Activated CD4-positive, alpha-beta T cell treated with anti-CD3 and anti-CD28 coated beads, Interleukin-2, amount 50 U/mL, for 48 hours (primary cell): ENCODE data around the gene ASIC1.
A peak's percentile ranks its signal among the peaks of the same experiment; 100 is the strongest.
"Not testable (repeated sequence)": the region's sequence is repeated elsewhere in the genome, so short reads cannot be mapped to it uniquely, and the experiment has no call there.

Experiments used
- DNase-seq, 2 experiments: peaks; one replicate each; pipeline ENCODE4 v3.0.0-alpha.2; 2020

ASIC1 gene

DNA sequence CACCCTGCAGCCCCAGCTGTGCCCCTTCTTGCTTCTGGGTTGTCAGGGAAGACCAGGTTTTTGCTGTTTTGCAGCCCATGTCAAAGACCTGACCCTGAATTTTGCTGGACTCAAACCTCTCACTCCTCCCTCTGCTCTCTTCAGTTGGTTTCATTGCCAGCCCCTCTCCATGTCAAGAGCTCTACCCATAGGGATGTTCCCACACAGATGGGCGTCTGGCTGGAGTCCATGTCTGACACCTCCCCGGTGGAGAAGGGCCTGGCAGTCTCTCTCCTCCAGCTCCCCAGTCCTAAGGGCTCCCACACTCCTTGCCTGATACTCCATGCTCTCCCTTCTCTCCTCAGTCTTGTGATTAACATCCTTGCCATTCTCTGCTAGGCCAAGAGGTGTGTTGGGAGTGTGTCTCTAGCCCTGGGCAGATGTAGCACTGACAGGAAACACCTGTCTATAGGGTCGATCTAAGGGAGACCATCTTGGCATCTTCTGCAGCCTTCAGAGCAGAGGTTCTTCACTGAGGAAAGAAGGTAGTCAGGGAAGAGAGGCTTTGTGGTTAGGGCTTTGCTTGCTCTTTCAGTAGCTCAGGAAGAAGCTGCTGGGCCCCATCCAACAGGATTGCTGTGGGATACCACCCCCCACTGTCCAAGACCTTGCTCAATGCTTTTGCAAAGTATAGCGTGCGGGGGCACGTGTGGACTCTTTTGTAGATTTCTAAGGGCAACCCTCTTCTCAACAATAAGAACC lies 4.7 kb downstream of the ASIC1 start:
- DNase-seq: no peak

DNA sequence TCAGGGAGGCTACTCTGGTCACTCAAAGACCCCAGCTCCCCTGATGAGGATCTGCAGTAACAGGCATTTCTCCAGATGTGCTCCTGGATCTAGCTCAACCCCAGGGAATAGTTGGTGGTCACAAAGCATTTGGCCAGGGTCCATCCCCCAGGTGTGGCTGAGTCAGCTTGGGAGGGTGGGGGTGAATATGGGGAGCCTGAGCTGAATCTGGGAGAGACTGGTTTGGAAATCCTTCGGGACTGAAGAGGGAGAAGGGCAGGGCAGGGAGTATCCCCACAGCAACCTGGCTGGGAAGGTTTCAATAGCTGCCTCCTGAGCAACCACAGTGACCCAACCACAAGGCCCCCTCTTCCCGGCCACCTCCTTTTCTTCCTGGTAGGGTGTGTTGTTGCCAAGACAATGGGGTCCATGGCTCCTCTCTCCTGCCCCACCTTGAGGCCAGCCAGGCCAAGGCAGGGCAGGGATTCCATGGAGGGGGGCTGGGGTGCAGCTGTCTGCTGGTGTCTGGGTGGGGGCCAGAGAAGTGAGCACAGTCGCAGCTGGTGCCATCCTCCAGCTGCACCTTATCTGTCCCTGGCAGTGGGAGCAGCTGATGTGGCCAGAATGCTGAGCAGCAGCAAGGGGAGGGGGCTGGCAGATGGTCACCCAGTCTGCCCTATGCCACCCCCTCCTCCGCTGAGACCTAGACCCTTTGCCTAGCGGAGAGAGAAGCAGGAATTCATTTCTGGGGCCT lies 5.5 kb downstream of the ASIC1 start:
- DNase-seq: no peak

DNA sequence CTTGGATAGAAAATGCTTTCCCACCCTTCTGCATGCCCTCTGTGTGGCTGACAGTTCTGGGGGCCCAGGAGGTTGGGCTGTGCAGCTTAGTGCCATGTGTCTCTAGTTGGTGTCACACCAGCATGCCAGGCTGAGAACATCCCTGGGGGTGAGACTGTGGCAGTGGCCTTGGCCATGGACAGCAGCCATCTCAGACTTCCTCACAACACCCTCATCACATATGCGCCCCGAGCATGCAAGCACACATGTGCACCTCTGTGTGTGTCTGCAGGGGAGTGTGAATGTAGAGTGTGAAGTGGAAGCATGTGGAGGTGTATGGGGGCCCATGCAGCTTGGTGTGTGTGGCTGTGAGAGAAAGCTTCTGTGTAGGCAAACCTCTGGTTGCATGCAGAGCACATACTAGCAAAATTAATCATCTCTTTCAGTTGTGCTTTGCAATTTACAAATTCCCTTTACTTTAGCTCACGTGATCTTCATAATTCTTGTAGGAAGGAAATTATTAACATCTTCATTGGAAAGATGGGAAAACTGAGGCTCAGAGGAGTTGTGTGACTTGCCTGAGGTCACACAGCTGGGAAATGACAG lies 8.4 kb downstream of the ASIC1 start:
- no peak for DNase-seq

DNA sequence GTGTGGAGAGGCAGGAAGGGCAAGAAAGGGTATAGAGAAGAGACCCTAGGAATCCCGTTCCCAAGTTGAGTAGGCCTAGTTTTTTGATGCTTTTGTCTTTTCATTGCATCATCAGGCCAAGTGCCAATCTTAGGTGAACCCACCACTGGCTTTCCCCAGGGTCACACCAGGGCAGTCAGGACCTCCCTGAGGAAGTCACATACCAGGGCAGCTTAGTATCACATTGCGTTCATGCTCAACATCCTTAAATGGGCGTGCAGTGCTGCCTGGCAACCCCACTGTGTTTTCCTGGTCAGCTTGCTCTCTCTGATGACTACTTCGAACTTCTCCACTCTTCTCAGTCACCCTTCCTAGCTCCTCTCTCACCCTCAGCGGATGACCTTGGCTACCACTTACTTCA lies 9.0 kb downstream of the ASIC1 start:
- no peak for DNase-seq

DNA sequence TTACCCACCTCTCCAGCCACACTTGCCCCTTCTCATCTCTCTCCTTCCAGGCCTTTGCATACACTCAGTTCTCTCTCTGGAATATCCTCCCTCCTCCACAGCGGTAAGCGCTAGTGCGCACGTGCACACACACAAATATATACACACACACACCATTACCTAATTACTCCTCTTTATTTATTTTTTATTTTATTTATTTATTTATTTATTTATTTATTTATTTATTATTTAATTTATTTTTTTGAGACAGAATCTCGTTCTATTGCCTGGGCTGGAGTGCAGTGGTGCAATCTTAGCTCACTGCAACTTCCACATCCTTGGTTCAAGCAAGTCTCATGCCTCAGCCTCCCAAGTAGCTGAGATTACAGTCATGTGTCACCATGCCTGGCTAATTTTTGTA lies 11.7 kb downstream of the ASIC1 start:
- no peak for DNase-seq

GRCh38 chr12:50069539-50069938 lies 12.1 kb downstream of the ASIC1 start:
- DNase-seq: no peak

GRCh38 chr12:50070314-50071060 lies 13.1 kb downstream of the ASIC1 start:
- peak; percentile 69 to 77 for DNase-seq

- DNase-seq: no peak
These were observed 15.0 kb downstream of the ASIC1 start for GRCh38 chr12:50072198-50072907.

GRCh38 chr12:50073206-50073605 lies 15.8 kb downstream of the ASIC1 start:
- no peak for DNase-seq

GRCh38 chr12:50073712-50074111 lies 16.3 kb downstream of the ASIC1 start:
- no peak for DNase-seq

GRCh38 chr12:50074936-50075807 lies 17.8 kb downstream of the ASIC1 start:
- peak; percentile 88 to 90 for DNase-seq

GRCh38 chr12:50075808-50076170 lies 18.4 kb downstream of the ASIC1 start:
- DNase-seq: no peak

DNA sequence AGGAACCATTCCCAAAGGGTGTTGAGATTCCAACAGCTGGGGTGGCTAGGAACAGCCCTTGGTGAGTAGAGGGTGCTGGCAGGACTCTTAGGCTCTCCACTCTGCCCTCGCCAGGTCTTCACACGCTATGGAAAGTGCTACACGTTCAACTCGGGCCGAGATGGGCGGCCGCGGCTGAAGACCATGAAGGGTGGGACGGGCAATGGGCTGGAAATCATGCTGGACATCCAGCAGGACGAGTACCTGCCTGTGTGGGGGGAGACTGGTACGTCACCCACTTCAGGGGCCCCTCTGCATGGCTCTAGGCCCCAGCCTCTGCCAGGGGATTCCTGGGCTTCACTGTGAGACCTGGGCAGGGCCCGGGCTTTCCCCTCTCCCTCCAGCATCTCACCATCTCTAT lies 19.7 kb downstream of the ASIC1 start:
- DNase-seq: no peak

DNA sequence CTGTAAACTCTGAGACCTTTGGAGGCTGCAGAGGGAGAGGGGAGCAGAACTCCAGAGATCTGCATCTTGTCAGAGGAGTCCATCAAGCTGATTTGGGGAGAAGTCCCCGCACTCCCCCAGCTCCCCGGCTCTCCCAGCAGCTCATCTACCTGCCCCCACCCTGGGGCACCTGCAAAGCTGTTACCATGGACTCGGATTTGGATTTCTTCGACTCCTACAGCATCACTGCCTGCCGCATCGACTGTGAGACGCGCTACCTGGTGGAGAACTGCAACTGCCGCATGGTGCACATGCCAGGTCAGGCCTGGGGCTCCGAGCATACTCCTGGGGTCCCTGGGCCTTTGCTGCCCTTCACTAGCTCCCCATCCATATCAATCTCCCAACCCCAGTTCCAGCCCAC lies 20.9 kb downstream of the ASIC1 start:
- DNase-seq: no peak

- no peak for DNase-seq
These were observed 22.4 kb downstream of the ASIC1 start for GRCh38 chr12:50079771-50080170.

DNA sequence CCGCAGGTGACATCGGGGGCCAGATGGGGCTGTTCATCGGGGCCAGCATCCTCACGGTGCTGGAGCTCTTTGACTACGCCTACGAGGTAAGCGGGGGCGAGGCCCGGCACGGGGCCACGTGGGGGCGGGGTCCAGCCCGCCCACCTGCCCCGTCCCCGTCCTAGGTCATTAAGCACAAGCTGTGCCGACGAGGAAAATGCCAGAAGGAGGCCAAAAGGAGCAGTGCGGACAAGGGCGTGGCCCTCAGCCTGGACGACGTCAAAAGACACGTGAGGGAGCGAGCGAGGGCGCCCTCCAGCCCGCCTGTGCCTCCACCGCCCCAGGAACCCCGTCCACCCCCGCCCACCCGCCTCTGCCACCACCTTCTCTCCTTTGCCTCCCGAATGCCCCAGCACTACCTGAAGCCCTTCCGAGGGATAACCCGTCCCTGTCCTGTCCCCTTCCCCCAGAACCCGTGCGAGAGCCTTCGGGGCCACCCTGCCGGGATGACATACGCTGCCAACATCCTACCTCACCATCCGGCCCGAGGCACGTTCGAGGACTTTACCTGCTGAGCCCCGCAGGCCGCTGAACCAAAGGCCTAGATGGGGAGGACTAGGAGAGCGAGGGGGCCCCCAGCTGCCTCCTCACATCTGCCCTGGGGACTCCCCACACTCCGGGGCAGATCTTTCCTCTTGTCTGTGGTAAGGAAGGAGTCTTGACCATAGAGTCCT lies 23.9 kb downstream of the ASIC1 start:
- no peak for DNase-seq

DNA sequence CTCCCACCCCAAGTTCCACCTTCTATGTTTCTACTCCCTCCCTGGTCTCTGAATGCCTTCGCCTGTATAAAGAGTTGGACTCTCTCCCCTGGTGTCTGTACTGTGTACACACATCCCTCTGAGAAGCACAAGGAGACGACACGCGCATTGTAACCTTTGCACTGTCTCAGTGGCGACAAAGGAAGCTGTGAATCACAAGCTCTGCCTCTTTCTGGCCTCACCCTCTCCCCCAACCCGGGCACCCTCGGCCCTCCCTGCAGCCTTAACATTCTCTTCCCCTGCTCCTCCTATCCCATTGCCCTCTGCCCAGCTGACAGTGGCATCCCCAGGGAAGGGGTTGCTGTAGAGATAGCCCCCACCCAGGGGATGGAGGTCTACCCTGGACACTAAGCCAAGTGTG lies 25.2 kb downstream of the ASIC1 start:
- DNase-seq: no peak

GRCh38 chr12:50083301-50083700 lies 25.9 kb downstream of the ASIC1 start:
- no peak for DNase-seq

DNA sequence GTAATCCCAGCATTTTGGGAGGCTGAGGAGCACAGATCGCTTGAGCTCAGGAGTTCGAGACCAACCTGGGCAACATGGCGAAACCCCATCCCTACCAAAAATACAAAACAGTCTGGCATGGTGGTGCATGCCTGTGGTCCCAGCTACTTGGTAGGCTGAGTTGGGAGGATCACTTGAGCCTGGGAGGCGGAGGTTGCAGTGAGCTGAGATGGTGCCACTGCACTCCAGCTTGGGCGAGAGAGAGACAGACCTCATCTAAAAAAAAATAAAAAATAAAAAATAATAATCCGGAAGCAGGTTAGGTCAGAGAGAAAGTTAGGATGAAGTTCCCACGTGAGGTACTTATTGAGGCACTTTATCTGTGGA lies 27.0 kb downstream of the ASIC1 start:
- not testable (repeated sequence) for DNase-seq

- DNase-seq: peak; percentile 87 to 91
These were observed 27.6 kb downstream of the ASIC1 start, which contains the start of gene SMARCD1 for GRCh38 chr12:50084775-50085614. Gene SMARCD1 (plus strand): TSS chr12:50085342. CDS start chr12:50085370, 28 bp downstream.
